Spleen (tissue), 13 donors: ENCODE results near the gene NDST3. TPM values are rescaled to one million over a fixed set of nuclear protein-coding genes. Genes with fewer than 3 reads are reported as not detected.

Experiments
- DNase-seq: peaks from one replicate; pipeline ENCODE4 v3.0.0-alpha.2; 2020
- H3K27ac ChIP-seq, 8 donors: fragments of 200-600 bp; sonication (generic) in 7 of 8; 1 replicate in 4 of 8; 2 replicates in 4 of 8; pipeline versions ENCODE4 v1.5.0 to v1.8.0; 2016 to 2021; ENCODE audit warnings: inconsistent platforms in 4 of 8, mild to moderate bottlenecking in 4 of 8, moderate library complexity in 1 of 8
- H3K27me3 ChIP-seq, 7 donors: fragments of 200-600 bp; sonication (generic) in 6 of 7; replicated peaks in 1 of 7; 1 replicate in 4 of 7; 2 replicates in 3 of 7; pipeline versions ENCODE4 v1.5.0 to v1.8.0; 2016 to 2021; ENCODE audit warnings: inconsistent platforms in 3 of 7, mild to moderate bottlenecking in 1 of 7
- H3K36me3 ChIP-seq, 6 donors: fragments of 200-600 bp; sonication (generic) in 5 of 6; 1 replicate in 4 of 6; 2 replicates in 2 of 6; pipeline versions ENCODE4 v1.5.0 to v1.8.0; 2016 to 2021; ENCODE audit warnings: inconsistent platforms in 2 of 6
- H3K4me1 ChIP-seq, 6 donors: fragments of 200-600 bp; sonication (generic) in 5 of 6; 1 replicate in 3 of 6; 2 replicates in 3 of 6; pipeline versions ENCODE4 v1.5.0 to v1.8.0; 2016 to 2021; ENCODE audit warnings: inconsistent platforms in 3 of 6
- H3K4me3 ChIP-seq, 8 donors: fragments of 200-600 bp; sonication (generic) in 7 of 8; 1 replicate in 4 of 8; 2 replicates in 4 of 8; pipeline versions ENCODE4 v1.5.0 to v1.8.0; 2016 to 2021; ENCODE audit warnings: inconsistent platforms in 4 of 8, mild to moderate bottlenecking in 4 of 8, moderate library complexity in 2 of 8
- H3K9me3 ChIP-seq, 8 donors: fragments of 200-600 bp; sonication (generic) in 7 of 8; 1 replicate in 4 of 8; 2 replicates in 4 of 8; pipeline versions ENCODE4 v1.5.0 to v1.8.0; 2016 to 2021; ENCODE audit warnings: inconsistent platforms in 4 of 8
- POLR2A ChIP-seq, 3 donors: fragments of 450-650 bp; IDR thresholded peaks; one replicate each; pipeline ENCODE4 v1.5.1; 2017; ENCODE audit warnings: antibody characterized with exemption in 3 of 3, mild to moderate bottlenecking in 1 of 3
- POLR2AphosphoS5 ChIP-seq, 3 donors: sonication (generic); formaldehyde crosslinking; IDR thresholded peaks; one replicate each; pipeline ENCODE4 v1.5.1; 2017; ENCODE audit warnings: antibody characterized with exemption in 3 of 3
- WGBS, 5 donors: extraction: QIAGEN DNeasy Blood & Tissue Kit in 3 of 5; methylation state at CpG; one replicate each; pipeline versions ENCODE4 v1.1.5 to v1.1.7; 2013 to 2018; 5-methylcytosine and 5-hydroxymethylcytosine counted together
- intact Hi-C: fragments of 100-400 bp; cut with DNase I; formaldehyde crosslinking; loops from one replicate; pipeline ENCODE4 v1.15.0; 2023; ENCODE audit warnings: low total_unique reads
- long read RNA-seq, 2 donors: transcript quantifications; one replicate each; lab custom pipeline, GENCODE V29; 2026
- polyA plus RNA-seq, 3 donors: library from polyadenylated mRNA; stranded (reverse); fragments of 200-250 nt; gene quantifications; one replicate each; pipeline ENCODE4 v1.2.1, GENCODE V29; 2013
- total RNA-seq, 7 donors: library from RNA; depleted of rRNA in 3 of 7; stranded (reverse); fragments of >200 nt in 3 of 7; fragmentation: NEBNext Ultra II Directional in 4 of 7; extraction: Animal tissue kit (Norgen Biotek cat#: 25700) in 4 of 7; gene quantifications; one replicate each; pipeline versions ENCODE4 v1.1.0 to v1.2.1, GENCODE V29; 2016 to 2021
- TF ChIP-seq, protein P1 (sequence below), 11 experiments: fragments of 200-600 bp in 7 of 11; fragments of 450-650 bp in 4 of 11; sonication (generic) in 4 of 11; IDR thresholded peaks in 8 of 11; conservative IDR thresholded peaks in 3 of 11; 1 replicate in 7 of 11; 2 replicates in 4 of 11; pipeline versions ENCODE4 v1.4.0 to v1.8.0; 2016 to 2021; ENCODE audit warnings: antibody characterized with exemption in 11 of 11, inconsistent platforms in 4 of 11, mild to moderate bottlenecking in 1 of 11
- donor health status: healthy with polysubstance abuse.
- donor health status: DM: no; HTN: no; CAD: no; lungs with moderate emphysema.
- donor health status: DM: no; HTN: no; CAD: no.
- donor health status: Bipolar disorder and iron deficiency.
- donor health status: healthy.
- donor health status: DM: no; HTN: no; CAD: no.
- donor health status: DM: yes; HTN: yes; CAD: no.

NDST3 gene
- total RNA-seq (10 to 100 TPM in 3 of 7 donors, 1 to 10 TPM in 4; 3.8 to 21.9 (median 8.1) TPM), polyA plus RNA-seq (under 1 TPM; 0.24 to 0.86 (median 0.39) TPM)
- long read RNA-seq, donor 1, partial matches to known transcripts, result 0 of 3 reads
- long read RNA-seq, donor 1, other reads (novel, unspliced or antisense), result 0 of 3 reads
- long read RNA-seq, donor 2, result 0 reads

DNA sequence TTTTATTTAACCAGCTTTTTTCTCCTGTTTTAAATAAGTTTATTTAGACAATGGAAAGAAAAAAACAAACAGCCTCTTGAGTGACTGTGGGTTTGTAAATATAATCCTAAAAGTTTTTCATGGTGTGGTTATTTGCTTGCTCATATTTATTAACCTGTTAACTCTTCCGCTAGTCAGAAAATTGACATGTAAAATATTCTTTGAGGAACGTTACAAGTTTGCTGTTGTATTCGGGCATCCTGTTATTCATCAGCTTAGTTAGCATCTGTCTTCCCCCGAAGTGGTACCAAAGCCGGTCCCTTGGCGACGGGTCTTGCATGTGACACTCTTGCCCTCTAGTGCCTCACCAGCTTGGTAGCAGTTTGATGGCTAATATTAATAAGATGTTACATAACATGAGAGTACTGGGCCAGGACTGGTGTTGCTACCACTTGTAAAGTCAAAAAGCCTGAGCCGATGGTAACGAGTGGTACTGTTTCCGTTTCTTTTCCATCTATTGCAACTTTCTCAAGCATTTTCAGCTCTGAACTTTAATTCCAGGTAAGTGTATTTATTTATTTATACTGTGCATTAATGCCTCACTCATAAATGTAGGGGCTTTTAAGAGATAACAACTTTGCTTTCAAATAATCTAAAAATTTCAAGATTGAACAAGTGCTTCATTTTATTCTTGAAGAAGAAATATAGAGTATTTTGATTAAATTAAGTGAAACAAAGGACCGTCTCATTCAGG, at the start of gene NDST3:
Gene NDST3, plus strand, starts transcription at position 434 of the 733 bp plus-strand sequence. CDS start 19,425 bp downstream, outside the sequence.
- DNase-seq, result peak; percentile 85
- intact Hi-C loops, result no loop called here
- peaks cover 0 to 68% (median 25%) of the 10 kb centered on the region in 7 donors for H3K27me3 ChIP-seq
- no peaks in the 10 kb centered on the region for H3K36me3 ChIP-seq
- peak within 1 kb of the TSS in 4 of 8 donors; percentile 33 to 67 (median 50) for H3K27ac ChIP-seq
- no peaks in the 10 kb centered on the region for H3K9me3 ChIP-seq
- peak in 1 of 3 donors; percentile 19 for TF ChIP-seq POLR2AphosphoS5 (IDR thresholded peaks at IDR 0.05)
- TF ChIP-seq, protein P1, sequence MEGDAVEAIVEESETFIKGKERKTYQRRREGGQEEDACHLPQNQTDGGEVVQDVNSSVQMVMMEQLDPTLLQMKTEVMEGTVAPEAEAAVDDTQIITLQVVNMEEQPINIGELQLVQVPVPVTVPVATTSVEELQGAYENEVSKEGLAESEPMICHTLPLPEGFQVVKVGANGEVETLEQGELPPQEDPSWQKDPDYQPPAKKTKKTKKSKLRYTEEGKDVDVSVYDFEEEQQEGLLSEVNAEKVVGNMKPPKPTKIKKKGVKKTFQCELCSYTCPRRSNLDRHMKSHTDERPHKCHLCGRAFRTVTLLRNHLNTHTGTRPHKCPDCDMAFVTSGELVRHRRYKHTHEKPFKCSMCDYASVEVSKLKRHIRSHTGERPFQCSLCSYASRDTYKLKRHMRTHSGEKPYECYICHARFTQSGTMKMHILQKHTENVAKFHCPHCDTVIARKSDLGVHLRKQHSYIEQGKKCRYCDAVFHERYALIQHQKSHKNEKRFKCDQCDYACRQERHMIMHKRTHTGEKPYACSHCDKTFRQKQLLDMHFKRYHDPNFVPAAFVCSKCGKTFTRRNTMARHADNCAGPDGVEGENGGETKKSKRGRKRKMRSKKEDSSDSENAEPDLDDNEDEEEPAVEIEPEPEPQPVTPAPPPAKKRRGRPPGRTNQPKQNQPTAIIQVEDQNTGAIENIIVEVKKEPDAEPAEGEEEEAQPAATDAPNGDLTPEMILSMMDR (IDR thresholded peaks at IDR 0.05 in 8 of 11, conservative IDR thresholded peaks at IDR 0.05 in 3 of 11), result peak in 5 of 11 experiments; percentile 11 to 33 (median 31)
- no peak for TF ChIP-seq POLR2A (IDR thresholded peaks at IDR 0.05)
- peak within 1 kb of the TSS; percentile 21 to 70 (median 44) for H3K4me3 ChIP-seq
- WGBS, 5 donors, result 13 to 19% (median 14%) methylated on average over 11 of the region's 11 CpGs
- peaks cover 2 to 19% (median 8%) of the 10 kb centered on the region in 6 donors for H3K4me1 ChIP-seq

DNA sequence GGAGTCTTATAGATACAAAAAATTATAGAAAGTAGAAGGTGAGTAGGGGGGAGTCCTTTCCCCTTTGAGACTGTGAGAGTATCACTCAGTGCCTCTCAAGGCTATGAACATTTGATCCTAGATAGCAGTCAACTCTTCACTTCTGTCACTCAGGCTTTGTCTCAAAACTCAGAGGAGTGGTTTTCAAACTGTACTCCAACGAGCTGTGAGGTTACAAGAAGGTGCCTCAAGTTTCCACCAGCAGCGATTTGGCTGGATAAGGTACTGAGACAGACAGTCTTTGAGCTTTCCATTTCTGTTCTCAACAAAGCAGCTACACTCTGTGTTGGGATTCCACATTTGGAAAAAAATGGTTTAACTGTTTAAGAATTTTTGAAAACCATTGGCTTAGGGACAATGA, 48.0 kb upstream of the NDST3 start:
- DNase-seq, result no peak
- Histone ChIP-seq H3K4me3 (no peak overlapping the region), H3K27ac (peak overlapping the region in 2 of 8 donors; percentile 65 to 72), H3K27me3 (no peaks in the 10 kb centered on the region), H3K9me3 (no peaks in the 10 kb centered on the region), H3K4me1 (peaks cover 0 to 9% (median 2%) of the 10 kb centered on the region in 6 donors), H3K36me3 (no peaks in the 10 kb centered on the region)
- intact Hi-C loops, result no loop called here
- TF ChIP-seq POLR2A (IDR thresholded peaks at IDR 0.05) (no peak), POLR2AphosphoS5 (IDR thresholded peaks at IDR 0.05) (no peak)
- TF ChIP-seq, protein P1 (IDR thresholded peaks at IDR 0.05 in 8 of 11, conservative IDR thresholded peaks at IDR 0.05 in 3 of 11), result no peak
- WGBS, 5 donors, result 49 to 66% (median 57%) methylated on average over 2 of the region's 2 CpGs

DNA sequence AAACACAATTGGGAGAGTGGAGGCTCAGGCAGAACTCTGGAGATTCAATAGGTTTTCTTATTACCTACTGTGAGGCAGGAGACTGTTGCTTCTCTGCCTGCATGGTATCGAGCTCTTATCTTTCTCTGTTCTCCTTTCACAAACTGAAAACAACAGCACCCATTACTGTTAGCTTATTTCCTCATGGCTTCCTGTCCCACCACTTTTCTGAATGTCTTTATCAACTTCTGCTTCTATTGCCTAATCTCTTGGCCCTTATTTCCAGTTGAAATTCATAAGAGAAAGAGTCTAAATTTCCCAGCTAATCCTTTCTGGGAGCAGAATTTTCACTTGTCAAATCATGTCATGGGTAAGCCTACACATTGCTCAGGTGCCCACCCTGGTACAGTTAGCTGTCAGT, 46.8 kb upstream of the NDST3 start:
- no peak for DNase-seq
- H3K27me3 ChIP-seq, result no peaks in the 10 kb centered on the region
- WGBS, 5 donors, result 13 to 48% (median 26%) methylated on average over 1 of the region's 1 CpG
- H3K4me1 ChIP-seq, result peaks cover 0 to 9% (median 2%) of the 10 kb centered on the region in 6 donors
- intact Hi-C loops, result no loop called here
- H3K36me3 ChIP-seq, result no peaks in the 10 kb centered on the region
- TF ChIP-seq POLR2AphosphoS5 (IDR thresholded peaks at IDR 0.05), result no peak
- H3K4me3 ChIP-seq, result no peak overlapping the region
- peak overlapping the region in 5 of 8 donors; percentile 18 to 72 (median 65) for H3K27ac ChIP-seq
- H3K9me3 ChIP-seq, result no peaks in the 10 kb centered on the region

DNA sequence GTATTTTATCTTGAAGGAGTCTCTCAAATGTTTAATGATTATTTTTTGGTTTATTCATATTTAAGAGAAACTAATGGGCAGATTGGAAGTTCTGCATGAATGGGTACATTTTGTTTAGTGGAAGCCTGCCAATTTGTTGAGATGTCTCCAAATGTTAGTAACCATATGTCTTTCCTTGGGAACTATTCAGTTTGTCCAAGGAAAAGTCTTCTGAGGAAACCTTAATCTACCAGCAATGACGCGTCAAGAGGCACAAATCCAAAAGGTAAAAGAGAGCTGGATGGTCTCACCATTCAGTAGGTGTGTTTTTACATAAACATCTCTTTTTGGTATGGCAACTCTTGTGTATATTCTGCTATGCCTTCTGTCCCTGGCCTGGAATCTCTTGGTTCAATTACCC, 37.4 kb upstream of the NDST3 start:
- Histone ChIP-seq H3K27ac (no peak overlapping the region), H3K4me1 (no peaks in the 10 kb centered on the region), H3K36me3 (no peaks in the 10 kb centered on the region), H3K27me3 (no peaks in the 10 kb centered on the region), H3K9me3 (no peaks in the 10 kb centered on the region), H3K4me3 (no peak overlapping the region)
- WGBS, 5 donors, result 91 to 100% (median 93%) methylated on average over 2 of the region's 2 CpGs
- TF ChIP-seq POLR2AphosphoS5 (IDR thresholded peaks at IDR 0.05), result no peak
- TF ChIP-seq, protein P1 (IDR thresholded peaks at IDR 0.05 in 8 of 11, conservative IDR thresholded peaks at IDR 0.05 in 3 of 11), result no peak
- TF ChIP-seq POLR2A (IDR thresholded peaks at IDR 0.05), result no peak
- intact Hi-C loops, result no loop called here
- no peak for DNase-seq
